AG09309 (cell line): Measurements from ENCODE around the gene CTNNA1.

Experiments used
- DNase-seq: peaks from one replicate; pipeline ENCODE4 v3.0.0-alpha.2; 2010; ENCODE audit warnings: low read depth
- H3K4me3 ChIP-seq: 2 replicates; pipeline ENCODE4 v1.5.1; 2011; ENCODE audit warnings: mild to moderate bottlenecking, low read depth, low read length, moderate library complexity; ENCODE audit not compliant: control insufficient read depth
- TF ChIP-seq, protein P1 (sequence below): IDR thresholded peaks from 2 replicates; pipeline ENCODE4 v1.5.1; 2011; ENCODE audit warnings: mild to moderate bottlenecking, low read depth, low read length, inconsistent platforms; ENCODE audit not compliant: insufficient read depth, control insufficient read depth; ENCODE audit errors: missing control alignments

The CTNNA1 gene

DNA sequence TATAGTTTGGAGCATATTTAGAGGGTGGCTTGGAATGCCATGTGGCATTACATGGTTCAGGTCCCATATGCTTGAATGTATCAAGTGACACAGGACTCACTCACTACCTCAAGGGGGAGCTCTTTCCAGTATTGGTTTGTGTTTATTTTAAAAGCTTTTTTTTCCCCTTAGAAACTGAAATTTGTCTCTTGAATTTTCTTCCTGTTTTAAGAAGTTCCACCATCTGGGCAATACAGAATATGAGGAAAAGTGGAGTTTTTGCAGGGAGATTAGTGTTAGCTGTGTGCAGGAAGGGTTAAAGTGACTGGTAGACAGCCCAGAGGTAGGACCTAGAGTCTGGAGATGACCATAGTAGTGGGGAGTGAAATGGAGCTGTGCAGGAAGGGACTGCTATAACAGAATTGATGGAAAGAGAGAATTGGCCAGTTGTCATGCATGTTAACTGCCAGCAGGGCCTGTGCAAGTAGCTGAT is 36.6 kb downstream of the CTNNA1 start:
- no peak for DNase-seq
- TF ChIP-seq, protein P1, sequence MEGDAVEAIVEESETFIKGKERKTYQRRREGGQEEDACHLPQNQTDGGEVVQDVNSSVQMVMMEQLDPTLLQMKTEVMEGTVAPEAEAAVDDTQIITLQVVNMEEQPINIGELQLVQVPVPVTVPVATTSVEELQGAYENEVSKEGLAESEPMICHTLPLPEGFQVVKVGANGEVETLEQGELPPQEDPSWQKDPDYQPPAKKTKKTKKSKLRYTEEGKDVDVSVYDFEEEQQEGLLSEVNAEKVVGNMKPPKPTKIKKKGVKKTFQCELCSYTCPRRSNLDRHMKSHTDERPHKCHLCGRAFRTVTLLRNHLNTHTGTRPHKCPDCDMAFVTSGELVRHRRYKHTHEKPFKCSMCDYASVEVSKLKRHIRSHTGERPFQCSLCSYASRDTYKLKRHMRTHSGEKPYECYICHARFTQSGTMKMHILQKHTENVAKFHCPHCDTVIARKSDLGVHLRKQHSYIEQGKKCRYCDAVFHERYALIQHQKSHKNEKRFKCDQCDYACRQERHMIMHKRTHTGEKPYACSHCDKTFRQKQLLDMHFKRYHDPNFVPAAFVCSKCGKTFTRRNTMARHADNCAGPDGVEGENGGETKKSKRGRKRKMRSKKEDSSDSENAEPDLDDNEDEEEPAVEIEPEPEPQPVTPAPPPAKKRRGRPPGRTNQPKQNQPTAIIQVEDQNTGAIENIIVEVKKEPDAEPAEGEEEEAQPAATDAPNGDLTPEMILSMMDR, result peak; percentile 54

DNA sequence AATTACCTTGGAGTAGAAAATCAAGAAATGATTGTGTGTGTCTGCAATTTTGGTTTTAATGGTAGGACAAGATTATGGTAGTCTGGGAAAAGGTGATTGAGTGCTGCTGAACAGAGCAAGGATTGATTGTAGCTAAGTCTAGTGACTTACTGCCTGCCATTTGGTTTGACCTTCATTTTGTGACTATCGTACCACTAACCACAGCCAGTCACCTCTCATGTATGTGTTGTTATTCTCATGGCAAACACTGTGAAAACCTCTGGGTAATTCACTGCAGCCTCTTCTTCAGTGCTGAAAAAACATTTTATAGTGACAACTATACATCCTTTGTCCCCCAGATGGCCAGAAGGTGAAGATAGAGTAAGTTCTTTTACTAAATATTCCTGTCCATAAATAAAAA is 37.5 kb downstream of the CTNNA1 start:
- DNase-seq, result no peak
- no peak overlapping the region for H3K4me3 ChIP-seq
- TF ChIP-seq, protein P1, result no peak

More for the DNA sequence above, 36.6 kb downstream of the CTNNA1 start:
- no peak overlapping the region for H3K4me3 ChIP-seq

DNA sequence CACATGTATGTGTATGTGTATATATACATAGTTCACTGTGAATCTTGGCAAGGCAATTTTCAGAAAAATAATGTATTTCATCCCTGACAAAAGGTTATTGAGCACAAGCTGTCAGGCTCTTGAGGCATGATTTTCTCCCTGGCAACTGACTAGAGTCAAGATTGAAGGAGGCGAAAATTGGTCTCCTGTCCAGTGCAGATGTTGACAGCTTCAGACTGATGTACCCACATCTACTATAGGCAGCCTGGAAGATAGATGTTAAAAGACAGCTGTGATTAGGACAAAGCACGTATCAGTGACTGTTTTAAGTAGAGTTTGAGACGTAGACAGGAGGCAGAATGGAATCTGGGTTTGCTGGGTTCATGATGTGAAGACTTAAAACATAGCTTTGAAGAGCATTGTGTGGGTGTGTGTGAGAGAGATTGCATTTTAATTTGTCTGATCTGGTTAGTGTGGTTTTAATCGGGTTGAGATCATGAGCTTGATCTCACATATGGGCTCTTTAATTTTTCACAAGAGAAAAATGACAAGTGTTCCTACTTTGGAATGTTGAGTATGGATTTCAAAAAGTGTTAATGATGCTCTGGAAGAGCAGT is 39.1 kb downstream of the CTNNA1 start:
- H3K4me3 ChIP-seq, result no peak overlapping the region
- TF ChIP-seq, protein P1, result no peak
- DNase-seq, result no peak

DNA sequence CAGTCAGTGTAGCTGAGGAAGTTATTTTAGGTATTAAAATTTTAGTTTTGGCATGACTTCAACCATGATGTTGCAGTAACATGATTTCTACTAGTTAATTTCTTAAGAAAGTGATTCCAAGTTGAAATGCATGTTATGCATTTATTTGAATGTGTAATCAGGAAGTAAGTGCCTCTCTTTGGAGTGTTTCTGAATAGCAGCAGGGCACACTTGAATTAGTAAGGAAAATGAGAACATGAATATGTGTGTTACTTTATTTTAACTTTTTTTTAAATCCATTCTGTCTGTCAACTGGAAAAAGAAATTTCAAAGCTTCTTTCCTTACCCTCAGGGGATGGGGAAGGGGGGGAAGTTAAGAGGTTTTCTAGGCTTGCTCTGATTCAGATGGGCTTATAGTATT is 40.4 kb downstream of the CTNNA1 start:
- no peak for DNase-seq
- H3K4me3 ChIP-seq, result no peak overlapping the region
- TF ChIP-seq, protein P1, result no peak

DNA sequence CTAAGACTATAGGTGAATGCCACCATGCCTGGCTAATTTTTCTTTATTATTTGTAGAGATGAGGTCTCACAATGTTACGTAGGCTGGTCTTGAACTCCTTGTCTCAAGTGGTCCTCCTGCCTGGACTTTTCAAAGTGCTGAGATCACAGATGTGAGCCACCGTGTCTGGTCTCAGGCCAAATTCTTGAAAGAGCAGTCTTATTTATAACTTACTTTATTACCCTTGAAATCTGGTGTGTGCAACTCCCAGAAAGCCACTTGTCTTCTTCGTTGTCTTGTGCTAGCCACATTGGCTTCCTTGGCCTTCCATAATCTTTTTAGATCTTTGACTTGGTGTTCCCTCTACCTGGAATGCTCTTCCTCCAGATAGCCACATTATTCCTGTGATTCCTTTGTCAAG is 50.1 kb downstream of the CTNNA1 start:
- TF ChIP-seq, protein P1, result no peak
- no peak for DNase-seq
- no peak overlapping the region for H3K4me3 ChIP-seq

DNA sequence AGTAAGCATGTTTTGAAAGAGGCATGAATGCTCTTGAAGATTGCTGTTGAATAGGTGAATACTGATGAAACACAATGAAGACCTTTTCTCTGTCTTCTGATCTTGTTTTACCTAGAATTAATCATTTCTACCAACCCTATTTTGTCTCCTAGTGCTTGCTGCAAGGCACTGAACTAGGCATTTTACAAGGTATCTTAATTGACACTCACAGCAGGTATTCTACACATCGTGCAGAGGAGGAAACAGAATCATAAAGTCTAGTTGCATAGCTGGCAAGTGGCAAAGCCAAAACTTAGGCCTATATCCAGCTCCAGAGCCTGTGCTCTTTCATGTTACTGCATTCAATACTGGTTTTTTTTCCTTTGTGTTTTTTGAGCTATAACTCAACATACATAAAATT is 50.7 kb downstream of the CTNNA1 start:
- TF ChIP-seq, protein P1, result no peak
- no peak for DNase-seq
- H3K4me3 ChIP-seq, result no peak overlapping the region
